Hindlimb muscle (tissue), 1 donor: ENCODE data around the gene C4orf46. TPM values are rescaled to one million over a fixed set of nuclear protein-coding genes. Genes with fewer than 3 reads are reported as not detected.

ENCODE experiments used
- DNase-seq: peaks from one replicate; pipeline ENCODE4 v3.0.0-alpha.2; 2013
- polyA plus RNA-seq: library from polyadenylated mRNA; unstranded; fragments of 120-200 nt; gene quantifications from one replicate; pipeline ENCODE4 v1.2.1, GENCODE V29; 2013; ENCODE audit not compliant: insufficient read length

Gene C4orf46
- polyA plus RNA-seq, 1 donor: 15.6 TPM

GRCh38 chr4:158649111-158649680 is 22.5 kb downstream of the C4orf46 start:
- no peak for DNase-seq

- DNase-seq: no peak
Observed at GRCh38 chr4:158644760-158645159, 26.9 kb downstream of the C4orf46 start.

- no peak for DNase-seq
Observed at GRCh38 chr4:158644356-158644755, 27.3 kb downstream of the C4orf46 start.

- no peak for DNase-seq
Observed at GRCh38 chr4:158636619-158637018, 35.1 kb downstream of the C4orf46 start.

- DNase-seq: no peak
Observed at GRCh38 chr4:158630893-158631292, 40.8 kb downstream of the C4orf46 start.

- no peak for DNase-seq
Observed at GRCh38 chr4:158625544-158625943, 46.1 kb downstream of the C4orf46 start.

- DNase-seq: peak; percentile 50
Observed at GRCh38 chr4:158624889-158625478, 46.7 kb downstream of the C4orf46 start.

- no peak for DNase-seq
Observed at GRCh38 chr4:158622251-158622650, 49.4 kb downstream of the C4orf46 start.

GRCh38 chr4:158621729-158622128 is 50.0 kb downstream of the C4orf46 start:
- no peak for DNase-seq

GRCh38 chr4:158617956-158618355 is 53.7 kb downstream of the C4orf46 start:
- no peak for DNase-seq

Other genes starting within 250 kb of the C4orf46 start
- 0.19 TPM for gene RXFP1, start 150.0 kb downstream of the C4orf46 start, polyA plus RNA-seq
- gene ETFDH, start 409 bp upstream of the C4orf46 start, polyA plus RNA-seq: 17.6 TPM
- 44.8 TPM for gene PPID, start 51.5 kb upstream of the C4orf46 start, polyA plus RNA-seq
- gene FNIP2, start 97.1 kb upstream of the C4orf46 start, polyA plus RNA-seq: 12.7 TPM